Measurements from ENCODE around the gene HPCAL4. TPM values are rescaled to one million over a fixed set of nuclear protein-coding genes. Genes with fewer than 3 reads are reported as not detected.

The HPCAL4 gene
- total and polyA plus RNA-seq, 10 of the 15 experiments (the other 5 are each of a cell fraction or from before 2014, with no cell fraction given), result 0.05 to 0.18 (median 0.06) TPM; not detected in 5

DNA sequence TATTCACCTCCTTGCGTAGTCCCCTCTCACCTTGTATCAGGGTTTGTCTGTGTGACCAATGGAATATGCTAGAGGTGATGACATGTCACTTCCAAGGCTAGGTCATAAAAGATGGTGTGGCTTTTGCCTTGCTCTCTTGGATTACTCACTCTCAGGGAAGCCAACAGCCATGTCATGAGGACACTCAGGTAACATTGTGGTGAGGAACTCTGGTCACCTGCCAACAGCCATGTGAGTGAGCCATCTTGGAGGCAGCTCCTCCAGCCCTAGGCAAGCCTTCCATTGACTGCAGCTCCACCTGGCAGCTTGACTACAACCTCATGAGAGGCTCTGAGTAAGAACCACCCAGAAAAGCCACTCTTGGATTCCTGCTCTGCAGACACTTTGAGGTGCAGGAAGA lies 40.8 kb downstream of the HPCAL4 start:
- RAD21 ChIA-PET (ENCODE audit: unreplicated experiment), result no interaction called here
- FAIRE-seq (no peak), DNase-seq (ENCODE audit: low read depth, low spot score) (no peak), ATAC-seq (no peak)
- H3K36me3 ChIP-seq (ENCODE audit: control insufficient read depth in 2 of 2, insufficient read depth in 2 of 2, low read length in 1 of 2), result no peaks in the 10 kb centered on the region
- WGBS (ENCODE audit: insufficient coverage, insufficient replicate concordance, low lambda C conversion rate, missing lambda C conversion rate), result 67% methylated on average over 1 of the region's 1 CpG
- no peak overlapping the region for H3K4me2 ChIP-seq (ENCODE audit: control insufficient read depth, insufficient read depth)
- no TSS peak for BruUV-seq (replicated peaks)
- CTCF ChIA-PET, result interaction anchor here (1.1 to 3.4 kb wide), 3 partner anchors 9 to 44 kb away, joined by 3 to 16 read pairs (median 5); no protein-coding TSS in a partner anchor
- H3K27ac ChIP-seq (ENCODE audit: control insufficient read depth, insufficient read depth), result no peak overlapping the region
- H4K20me1 ChIP-seq (ENCODE audit: control insufficient read depth, insufficient read depth), result no peaks in the 10 kb centered on the region
- H3K79me2 ChIP-seq (ENCODE audit: control insufficient read depth, insufficient read depth, low read length), result no peaks in the 10 kb centered on the region
- intact Hi-C loops (cut with micrococcal nuclease; ENCODE audit: unreplicated experiment), result loop anchor here (5.0 to 10.0 kb wide), 2 partner anchors 72 to 546 kb away; no protein-coding TSS in a partner anchor
- H3K4me1 ChIP-seq (ENCODE audit: control insufficient read depth, insufficient read depth, low read length), result no peaks in the 10 kb centered on the region
- H2AFZ ChIP-seq (ENCODE audit: control insufficient read depth, low read depth, low read length), result no peak overlapping the region
- in situ Hi-C loops (cut with MboI), result no loop called here
- no peaks in the 10 kb centered on the region for H3K9me3 ChIP-seq (replicated peaks; ENCODE audit: control insufficient read depth, insufficient read depth, low read length)
- no peaks in the 10 kb centered on the region for H3K27me3 ChIP-seq (replicated peaks in 1 of 2; ENCODE audit: control insufficient read depth in 2 of 2, insufficient read depth in 2 of 2, low read length in 1 of 2)
- no peak overlapping the region for H3K4me3 ChIP-seq
- no peak overlapping the region for H3K9ac ChIP-seq (ENCODE audit: control insufficient read depth, insufficient read depth, low read length)
- POLR2A ChIA-PET, result no interaction called here
- SMC1A ChIA-PET (ENCODE audit: uncharacterized antibody, unreplicated experiment), result no interaction called here
- TF ChIP-seq HCFC1 (IDR thresholded peaks at IDR 0.05; ENCODE audit: low read length) (no peak), NR2F1 (conservative IDR thresholded peaks at IDR 0.05) (no peak), CHD2 (IDR thresholded peaks at IDR 0.05; ENCODE audit: borderline replicate concordance, low read depth, low read length) (no peak), RAD21 (IDR thresholded peaks at IDR 0.05; ENCODE audit: insufficient read depth, low read depth, low read length) (no peak), PML (IDR thresholded peaks at IDR 0.05; ENCODE audit: low read length) (no peak), CBFB (IDR thresholded peaks at IDR 0.05; ENCODE audit: low read depth) (no peak), TBL1XR1 (IDR thresholded peaks at IDR 0.05; ENCODE audit: low read depth, low read length) (no peak), MTA3 (IDR thresholded peaks at IDR 0.05; ENCODE audit: borderline replicate concordance, low read length) (no peak), ZNF207 (IDR thresholded peaks at IDR 0.05; ENCODE audit: borderline replicate concordance) (no peak), KLF5 (IDR thresholded peaks at IDR 0.05; ENCODE audit: partially characterized antibody) (no peak), MYC (IDR thresholded peaks at IDR 0.05; ENCODE audit: insufficient read depth, insufficient read length, insufficient replicate concordance, low read length, severe bottlenecking) (no peak)
- TF ChIP-seq, protein P1, sequence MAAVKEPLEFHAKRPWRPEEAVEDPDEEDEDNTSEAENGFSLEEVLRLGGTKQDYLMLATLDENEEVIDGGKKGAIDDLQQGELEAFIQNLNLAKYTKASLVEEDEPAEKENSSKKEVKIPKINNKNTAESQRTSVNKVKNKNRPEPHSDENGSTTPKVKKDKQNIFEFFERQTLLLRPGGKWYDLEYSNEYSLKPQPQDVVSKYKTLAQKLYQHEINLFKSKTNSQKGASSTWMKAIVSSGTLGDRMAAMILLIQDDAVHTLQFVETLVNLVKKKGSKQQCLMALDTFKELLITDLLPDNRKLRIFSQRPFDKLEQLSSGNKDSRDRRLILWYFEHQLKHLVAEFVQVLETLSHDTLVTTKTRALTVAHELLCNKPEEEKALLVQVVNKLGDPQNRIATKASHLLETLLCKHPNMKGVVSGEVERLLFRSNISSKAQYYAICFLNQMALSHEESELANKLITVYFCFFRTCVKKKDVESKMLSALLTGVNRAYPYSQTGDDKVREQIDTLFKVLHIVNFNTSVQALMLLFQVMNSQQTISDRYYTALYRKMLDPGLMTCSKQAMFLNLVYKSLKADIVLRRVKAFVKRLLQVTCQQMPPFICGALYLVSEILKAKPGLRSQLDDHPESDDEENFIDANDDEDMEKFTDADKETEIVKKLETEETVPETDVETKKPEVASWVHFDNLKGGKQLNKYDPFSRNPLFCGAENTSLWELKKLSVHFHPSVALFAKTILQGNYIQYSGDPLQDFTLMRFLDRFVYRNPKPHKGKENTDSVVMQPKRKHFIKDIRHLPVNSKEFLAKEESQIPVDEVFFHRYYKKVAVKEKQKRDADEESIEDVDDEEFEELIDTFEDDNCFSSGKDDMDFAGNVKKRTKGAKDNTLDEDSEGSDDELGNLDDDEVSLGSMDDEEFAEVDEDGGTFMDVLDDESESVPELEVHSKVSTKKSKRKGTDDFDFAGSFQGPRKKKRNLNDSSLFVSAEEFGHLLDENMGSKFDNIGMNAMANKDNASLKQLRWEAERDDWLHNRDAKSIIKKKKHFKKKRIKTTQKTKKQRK (IDR thresholded peaks at IDR 0.05; ENCODE audit: low read depth, low read length), result no peak
- TF ChIP-seq, protein P2, sequence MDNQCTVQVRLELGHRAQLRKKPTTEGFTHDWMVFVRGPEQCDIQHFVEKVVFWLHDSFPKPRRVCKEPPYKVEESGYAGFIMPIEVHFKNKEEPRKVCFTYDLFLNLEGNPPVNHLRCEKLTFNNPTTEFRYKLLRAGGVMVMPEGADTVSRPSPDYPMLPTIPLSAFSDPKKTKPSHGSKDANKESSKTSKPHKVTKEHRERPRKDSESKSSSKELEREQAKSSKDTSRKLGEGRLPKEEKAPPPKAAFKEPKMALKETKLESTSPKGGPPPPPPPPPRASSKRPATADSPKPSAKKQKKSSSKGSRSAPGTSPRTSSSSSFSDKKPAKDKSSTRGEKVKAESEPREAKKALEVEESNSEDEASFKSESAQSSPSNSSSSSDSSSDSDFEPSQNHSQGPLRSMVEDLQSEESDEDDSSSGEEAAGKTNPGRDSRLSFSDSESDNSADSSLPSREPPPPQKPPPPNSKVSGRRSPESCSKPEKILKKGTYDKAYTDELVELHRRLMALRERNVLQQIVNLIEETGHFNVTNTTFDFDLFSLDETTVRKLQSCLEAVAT (IDR thresholded peaks at IDR 0.05), result no peak
- TF ChIP-seq, protein P3, sequence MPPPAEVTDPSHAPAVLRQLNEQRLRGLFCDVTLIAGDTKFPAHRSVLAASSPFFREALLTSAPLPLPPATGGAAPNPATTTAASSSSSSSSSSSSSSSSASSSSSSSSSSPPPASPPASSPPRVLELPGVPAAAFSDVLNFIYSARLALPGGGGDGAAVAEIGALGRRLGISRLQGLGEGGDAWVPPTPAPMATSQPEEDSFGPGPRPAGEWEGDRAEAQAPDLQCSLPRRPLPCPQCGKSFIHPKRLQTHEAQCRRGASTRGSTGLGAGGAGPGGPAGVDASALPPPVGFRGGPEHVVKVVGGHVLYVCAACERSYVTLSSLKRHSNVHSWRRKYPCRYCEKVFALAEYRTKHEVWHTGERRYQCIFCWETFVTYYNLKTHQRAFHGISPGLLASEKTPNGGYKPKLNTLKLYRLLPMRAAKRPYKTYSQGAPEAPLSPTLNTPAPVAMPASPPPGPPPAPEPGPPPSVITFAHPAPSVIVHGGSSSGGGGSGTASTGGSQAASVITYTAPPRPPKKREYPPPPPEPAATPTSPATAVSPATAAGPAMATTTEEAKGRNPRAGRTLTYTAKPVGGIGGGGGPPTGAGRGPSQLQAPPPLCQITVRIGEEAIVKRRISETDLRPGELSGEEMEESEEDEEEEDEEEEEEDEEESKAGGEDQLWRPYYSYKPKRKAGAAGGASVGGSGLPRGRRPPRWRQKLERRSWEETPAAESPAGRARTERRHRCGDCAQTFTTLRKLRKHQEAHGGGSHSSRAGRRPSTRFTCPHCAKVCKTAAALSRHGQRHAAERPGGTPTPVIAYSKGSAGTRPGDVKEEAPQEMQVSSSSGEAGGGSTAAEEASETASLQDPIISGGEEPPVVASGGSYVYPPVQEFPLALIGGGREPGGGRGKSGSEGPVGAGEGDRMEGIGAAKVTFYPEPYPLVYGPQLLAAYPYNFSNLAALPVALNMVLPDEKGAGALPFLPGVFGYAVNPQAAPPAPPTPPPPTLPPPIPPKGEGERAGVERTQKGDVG (CRISPR knock-in tag; IDR thresholded peaks at IDR 0.05), result no peak
- TF ChIP-seq, protein P4, sequence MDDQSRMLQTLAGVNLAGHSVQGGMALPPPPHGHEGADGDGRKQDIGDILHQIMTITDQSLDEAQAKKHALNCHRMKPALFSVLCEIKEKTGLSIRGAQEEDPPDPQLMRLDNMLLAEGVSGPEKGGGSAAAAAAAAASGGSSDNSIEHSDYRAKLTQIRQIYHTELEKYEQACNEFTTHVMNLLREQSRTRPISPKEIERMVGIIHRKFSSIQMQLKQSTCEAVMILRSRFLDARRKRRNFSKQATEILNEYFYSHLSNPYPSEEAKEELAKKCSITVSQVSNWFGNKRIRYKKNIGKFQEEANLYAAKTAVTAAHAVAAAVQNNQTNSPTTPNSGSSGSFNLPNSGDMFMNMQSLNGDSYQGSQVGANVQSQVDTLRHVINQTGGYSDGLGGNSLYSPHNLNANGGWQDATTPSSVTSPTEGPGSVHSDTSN (IDR thresholded peaks at IDR 0.05; ENCODE audit: insufficient replicate concordance, low read depth, low read length), result no peak

Data from GM12878 (cell line).